Measurements from ENCODE around the gene TMEM25. TPM values are rescaled to one million over a fixed set of nuclear protein-coding genes. Genes with fewer than 3 reads are reported as not detected.

Gene TMEM25
- total RNA-seq, 6 experiments from 2014 or later: 9.2 to 31.0 (median 23.5) TPM

DNA sequence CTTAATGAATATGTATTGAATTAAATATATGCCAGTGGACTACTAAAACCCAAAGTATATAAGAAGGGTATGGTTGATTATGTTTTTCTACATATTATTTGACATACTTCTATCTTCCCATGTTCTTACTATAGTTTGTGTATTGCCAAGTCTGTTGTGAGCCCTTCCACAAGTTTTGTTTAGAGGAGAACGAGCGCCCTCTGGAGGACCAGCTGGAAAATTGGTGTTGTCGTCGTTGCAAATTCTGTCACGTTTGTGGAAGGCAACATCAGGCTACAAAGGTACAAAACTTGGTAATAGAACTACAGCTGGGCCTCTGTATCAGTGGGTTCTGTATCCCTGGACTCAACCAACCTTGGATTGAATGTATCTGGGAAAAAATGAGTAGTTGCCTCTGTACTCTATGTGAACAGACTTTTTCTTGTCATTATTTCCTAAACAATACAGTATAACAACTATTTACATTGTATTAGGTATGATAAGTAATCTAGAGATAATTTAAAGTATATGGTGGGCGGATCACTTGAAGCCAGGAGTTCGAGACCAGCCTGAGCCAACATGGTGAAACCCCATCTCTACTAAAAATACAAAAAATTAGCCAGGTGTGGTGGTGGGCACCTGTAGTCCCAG, 42.4 kb upstream of the TMEM25 start:
- peak; percentile 73 to 86 (median 84) for ATAC-seq
- DNase-seq: peak; percentile 44 to 69 (median 58)
- H3K36me3 ChIP-seq: peaks cover 8 to 88% (median 35%) of the 10 kb centered on the region in 4 donors
- 26% methylated on average over 7 of the region's 7 CpGs for WGBS (ENCODE audit: insufficient coverage, low coverage, low lambda C conversion rate, missing lambda C conversion rate)
- intact Hi-C loops (cut with DNase I): no loop called here
- H3K27me3 ChIP-seq: no peaks in the 10 kb centered on the region
- H3K4me1 ChIP-seq: no peaks in the 10 kb centered on the region
- H3K9me3 ChIP-seq: no peaks in the 10 kb centered on the region
- no peak for TF ChIP-seq POLR2A (IDR thresholded peaks at IDR 0.05)
- TF ChIP-seq, protein P1, sequence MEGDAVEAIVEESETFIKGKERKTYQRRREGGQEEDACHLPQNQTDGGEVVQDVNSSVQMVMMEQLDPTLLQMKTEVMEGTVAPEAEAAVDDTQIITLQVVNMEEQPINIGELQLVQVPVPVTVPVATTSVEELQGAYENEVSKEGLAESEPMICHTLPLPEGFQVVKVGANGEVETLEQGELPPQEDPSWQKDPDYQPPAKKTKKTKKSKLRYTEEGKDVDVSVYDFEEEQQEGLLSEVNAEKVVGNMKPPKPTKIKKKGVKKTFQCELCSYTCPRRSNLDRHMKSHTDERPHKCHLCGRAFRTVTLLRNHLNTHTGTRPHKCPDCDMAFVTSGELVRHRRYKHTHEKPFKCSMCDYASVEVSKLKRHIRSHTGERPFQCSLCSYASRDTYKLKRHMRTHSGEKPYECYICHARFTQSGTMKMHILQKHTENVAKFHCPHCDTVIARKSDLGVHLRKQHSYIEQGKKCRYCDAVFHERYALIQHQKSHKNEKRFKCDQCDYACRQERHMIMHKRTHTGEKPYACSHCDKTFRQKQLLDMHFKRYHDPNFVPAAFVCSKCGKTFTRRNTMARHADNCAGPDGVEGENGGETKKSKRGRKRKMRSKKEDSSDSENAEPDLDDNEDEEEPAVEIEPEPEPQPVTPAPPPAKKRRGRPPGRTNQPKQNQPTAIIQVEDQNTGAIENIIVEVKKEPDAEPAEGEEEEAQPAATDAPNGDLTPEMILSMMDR (IDR thresholded peaks at IDR 0.05): peak; percentile 75 to 80 (median 79)
- H3K27ac ChIP-seq: no peak overlapping the region
- H3K4me3 ChIP-seq: no peak overlapping the region

DNA sequence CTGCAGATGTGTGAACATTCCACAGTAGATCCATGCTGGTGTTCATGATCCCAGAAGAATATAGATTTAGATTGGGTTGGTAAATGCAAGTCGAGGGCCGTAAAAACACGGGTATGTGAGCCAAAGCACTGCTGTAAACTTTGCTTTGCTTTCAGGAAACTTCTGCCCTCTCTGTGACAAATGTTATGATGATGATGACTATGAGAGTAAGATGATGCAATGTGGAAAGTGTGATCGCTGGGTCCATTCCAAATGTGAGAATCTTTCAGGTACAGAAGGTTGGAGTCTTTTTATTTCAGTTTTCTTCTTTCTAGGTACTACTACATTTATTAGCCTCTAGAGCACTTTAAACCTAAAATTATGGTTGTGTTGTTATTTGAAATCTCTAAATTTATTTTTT, 40.0 kb upstream of the TMEM25 start:
- no peak for DNase-seq
- Histone ChIP-seq H3K36me3 (peaks cover 0 to 89% (median 38%) of the 10 kb centered on the region in 4 donors), H3K4me3 (no peak overlapping the region), H3K4me1 (no peaks in the 10 kb centered on the region), H3K27ac (no peak overlapping the region), H3K27me3 (no peaks in the 10 kb centered on the region), H3K9me3 (no peaks in the 10 kb centered on the region)
- TF ChIP-seq, protein P1 (IDR thresholded peaks at IDR 0.05): no peak
- TF ChIP-seq POLR2A (IDR thresholded peaks at IDR 0.05): no peak
- WGBS (ENCODE audit: insufficient coverage, low coverage, low lambda C conversion rate, missing lambda C conversion rate): 52% methylated on average over 4 of the region's 4 CpGs
- no peak for ATAC-seq
- intact Hi-C loops (cut with DNase I): loop anchor here in 1 of 2 donors (10.0 kb wide), 1 partner anchor 116 kb away; no protein-coding TSS in a partner anchor

DNA sequence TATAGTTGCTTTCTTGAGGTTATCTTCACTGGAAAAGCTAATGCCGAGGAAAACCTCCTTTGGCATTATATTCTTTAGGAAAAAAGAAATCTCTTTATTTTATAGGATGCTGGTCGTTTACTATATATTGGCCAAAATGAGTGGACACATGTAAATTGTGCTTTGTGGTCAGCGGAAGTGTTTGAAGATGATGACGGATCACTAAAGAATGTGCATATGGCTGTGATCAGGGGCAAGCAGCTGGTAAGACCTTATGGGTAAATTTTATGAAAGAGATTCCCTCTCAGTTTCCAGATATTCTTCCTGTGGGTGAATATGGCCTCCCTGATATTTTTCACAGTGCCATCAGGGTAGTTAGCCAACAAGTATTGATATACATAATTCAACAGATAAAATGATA, 33.2 kb upstream of the TMEM25 start:
- TF ChIP-seq, protein P1 (IDR thresholded peaks at IDR 0.05): no peak
- TF ChIP-seq POLR2A (IDR thresholded peaks at IDR 0.05): no peak
- Histone ChIP-seq H3K9me3 (no peaks in the 10 kb centered on the region), H3K27me3 (no peaks in the 10 kb centered on the region), H3K4me3 (no peak overlapping the region), H3K36me3 (peaks cover 0 to 97% (median 66%) of the 10 kb centered on the region in 4 donors), H3K27ac (no peak overlapping the region), H3K4me1 (no peaks in the 10 kb centered on the region)
- ATAC-seq: no peak
- DNase-seq: no peak
- intact Hi-C loops (cut with DNase I): loop anchor here in 1 of 2 donors (10.0 kb wide), 1 partner anchor 123 kb away; no protein-coding TSS in a partner anchor
- 78% methylated on average over 4 of the region's 4 CpGs for WGBS (ENCODE audit: insufficient coverage, low coverage, low lambda C conversion rate, missing lambda C conversion rate)

- intact Hi-C loops (cut with DNase I): loop anchor here in 1 of 2 donors (10.0 kb wide), 1 partner anchor 118 kb away; no protein-coding TSS in a partner anchor
- no peak overlapping the region for H3K4me3 ChIP-seq
- WGBS (ENCODE audit: insufficient coverage, low coverage, low lambda C conversion rate, missing lambda C conversion rate): 32% methylated on average over 2 of the region's 3 CpGs
- H3K36me3 ChIP-seq: peaks cover 0 to 99% (median 55%) of the 10 kb centered on the region in 4 donors
- H3K9me3 ChIP-seq: no peaks in the 10 kb centered on the region
- no peak for ATAC-seq
- no peaks in the 10 kb centered on the region for H3K27me3 ChIP-seq
- DNase-seq: no peak
- no peak for TF ChIP-seq POLR2A (IDR thresholded peaks at IDR 0.05)
- TF ChIP-seq, protein P1 (IDR thresholded peaks at IDR 0.05): no peak
- H3K4me1 ChIP-seq: no peaks in the 10 kb centered on the region
- H3K27ac ChIP-seq: no peak overlapping the region
Measured at GRCh38 chr11:118503216-118503615, 27.8 kb upstream of the TMEM25 start.
